PC-9 (cell line): ENCODE data around the gene TTC32. TPM values are rescaled to one million over a fixed set of nuclear protein-coding genes. Genes with fewer than 3 reads are reported as not detected.

ENCODE experiments used
- BruUV-seq: library from RNA; stranded (reverse); fragments of 400-500 nt; replicated peaks from 2 replicates; lab custom pipeline; 2021; lab: Mats Ljungman, UMichigan
- CTCF ChIA-PET: fragments of 300-600 bp; sonication (Branson Sonifier 250); formaldehyde crosslinking; loops from one replicate; lab custom pipeline; 2022; ENCODE audit warnings: antibody characterized with exemption; lab: Charles Lee
- POLR2A ChIA-PET: fragments of 300-600 bp; sonication (Branson Sonifier 250); formaldehyde crosslinking; loops from one replicate; lab custom pipeline; 2022; ENCODE audit warnings: antibody characterized with exemption; ENCODE audit not compliant: unreplicated experiment; lab: Charles Lee
- DNase-seq, 2 experiments: peaks; one replicate each; pipeline versions ENCODE4 v3.0.0 to v3.0.0-alpha.2; 2015 to 2022; ENCODE audit warnings: mixed read lengths in 1 of 2
- H2AFZ ChIP-seq: fragments of 200-600 bp; sonication (generic); 2 replicates; pipeline ENCODE4 v1.8.1; 2017; ENCODE audit warnings: antibody characterized with exemption
- H3F3A ChIP-seq: fragments of 200-600 bp; sonication (generic); 2 replicates; pipeline ENCODE4 v1.8.1; 2017; ENCODE audit warnings: antibody characterized with exemption, mild to moderate bottlenecking, low read depth; ENCODE audit not compliant: insufficient read depth
- H3K27ac ChIP-seq: fragments of 200-600 bp; sonication (generic); 2 replicates; pipeline ENCODE4 v1.6.1; 2016; ENCODE audit warnings: mixed run types
- H3K27me3 ChIP-seq: fragments of 200-600 bp; sonication (generic); 2 replicates; pipeline ENCODE4 v1.6.1; 2016; ENCODE audit warnings: low read depth, mixed run types; ENCODE audit not compliant: insufficient read depth
- H3K36me3 ChIP-seq: fragments of 200-600 bp; sonication (generic); 2 replicates; pipeline ENCODE4 v1.6.1; 2016; ENCODE audit warnings: low read depth, mixed run types
- H3K4me1 ChIP-seq: fragments of 200-600 bp; sonication (generic); replicated peaks from 2 replicates; pipeline ENCODE4 v1.6.1; 2016; ENCODE audit warnings: mixed run types; ENCODE audit not compliant: insufficient read depth
- H3K4me2 ChIP-seq: fragments of 200-600 bp; sonication (generic); 2 replicates; pipeline ENCODE4 v1.6.1; 2017; ENCODE audit warnings: mixed run types
- H3K4me3 ChIP-seq: fragments of 200-600 bp; sonication (generic); 2 replicates; pipeline ENCODE4 v1.6.1; 2016; ENCODE audit warnings: mixed run types
- H3K79me2 ChIP-seq: fragments of 200-600 bp; sonication (generic); 2 replicates; pipeline ENCODE4 v1.6.1; 2017; ENCODE audit warnings: low read depth, mixed run types
- H3K9me2 ChIP-seq: fragments of 200-600 bp; sonication (generic); 2 replicates; pipeline ENCODE4 v1.8.1; 2017; ENCODE audit warnings: mild to moderate bottlenecking; ENCODE audit not compliant: insufficient read depth
- H3K9me3 ChIP-seq: fragments of 200-600 bp; sonication (generic); 2 replicates; pipeline ENCODE4 v1.8.1; 2016; ENCODE audit warnings: low read depth; ENCODE audit not compliant: insufficient read depth
- H4K20me1 ChIP-seq: fragments of 200-600 bp; sonication (generic); 2 replicates; pipeline ENCODE4 v1.8.1; 2017; ENCODE audit not compliant: insufficient read depth
- EZH2 ChIP-seq: fragments of 200-600 bp; sonication (generic); IDR thresholded peaks from 2 replicates; pipeline ENCODE4 v1.8.0; 2017; ENCODE audit warnings: antibody characterized with exemption, low read depth
- intact Hi-C: fragments of 100-400 bp; cut with micrococcal nuclease; formaldehyde crosslinking; loops from one replicate; pipeline ENCODE4 v1.10.0; 2022; ENCODE audit not compliant: unreplicated experiment
- total RNA-seq: library from RNA; stranded (reverse); gene quantifications from 2 replicates; pipeline ENCODE4 v1.2.3, GENCODE V29; 2021
- TF ChIP-seq, protein P1 (sequence below): fragments of 200-600 bp; sonication (generic); conservative IDR thresholded peaks from 2 replicates; pipeline ENCODE4 v1.6.1; 2017; ENCODE audit warnings: mixed run types, antibody characterized with exemption, mild to moderate bottlenecking, moderate library complexity

TTC32 gene
- total RNA-seq, 1 experiment from 2014 or later: 36.2 TPM

DNA sequence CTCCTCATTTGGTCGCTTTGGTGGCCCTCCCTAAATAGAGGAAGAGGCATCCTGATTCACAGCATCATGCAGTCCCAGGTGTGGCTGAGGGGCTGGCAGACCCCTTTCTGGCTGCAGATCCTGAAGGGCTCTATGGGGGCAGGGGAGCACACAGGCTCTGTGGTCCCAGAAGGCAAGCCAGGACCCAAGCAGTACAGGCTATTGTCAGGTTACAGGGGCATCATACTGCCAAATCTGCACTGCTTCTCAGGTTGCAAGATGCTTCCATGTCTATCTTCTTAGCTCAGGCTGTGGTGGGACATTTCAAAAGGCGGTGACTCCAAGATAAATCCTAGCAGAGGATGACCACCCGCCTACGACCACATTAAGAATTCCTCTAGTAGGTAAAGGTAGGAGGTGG is 54.3 kb downstream of the TTC32 start:
- TF ChIP-seq EZH2: no peak
- TF ChIP-seq, protein P1, sequence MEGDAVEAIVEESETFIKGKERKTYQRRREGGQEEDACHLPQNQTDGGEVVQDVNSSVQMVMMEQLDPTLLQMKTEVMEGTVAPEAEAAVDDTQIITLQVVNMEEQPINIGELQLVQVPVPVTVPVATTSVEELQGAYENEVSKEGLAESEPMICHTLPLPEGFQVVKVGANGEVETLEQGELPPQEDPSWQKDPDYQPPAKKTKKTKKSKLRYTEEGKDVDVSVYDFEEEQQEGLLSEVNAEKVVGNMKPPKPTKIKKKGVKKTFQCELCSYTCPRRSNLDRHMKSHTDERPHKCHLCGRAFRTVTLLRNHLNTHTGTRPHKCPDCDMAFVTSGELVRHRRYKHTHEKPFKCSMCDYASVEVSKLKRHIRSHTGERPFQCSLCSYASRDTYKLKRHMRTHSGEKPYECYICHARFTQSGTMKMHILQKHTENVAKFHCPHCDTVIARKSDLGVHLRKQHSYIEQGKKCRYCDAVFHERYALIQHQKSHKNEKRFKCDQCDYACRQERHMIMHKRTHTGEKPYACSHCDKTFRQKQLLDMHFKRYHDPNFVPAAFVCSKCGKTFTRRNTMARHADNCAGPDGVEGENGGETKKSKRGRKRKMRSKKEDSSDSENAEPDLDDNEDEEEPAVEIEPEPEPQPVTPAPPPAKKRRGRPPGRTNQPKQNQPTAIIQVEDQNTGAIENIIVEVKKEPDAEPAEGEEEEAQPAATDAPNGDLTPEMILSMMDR: no peak
- Histone ChIP-seq H3K9me2 (no peaks in the 10 kb centered on the region), H3F3A (no peaks in the 10 kb centered on the region), H2AFZ (no peak overlapping the region), H3K9me3 (no peaks in the 10 kb centered on the region), H3K27ac (no peak overlapping the region), H3K79me2 (no peaks in the 10 kb centered on the region), H3K27me3 (no peaks in the 10 kb centered on the region), H4K20me1 (no peaks in the 10 kb centered on the region), H3K36me3 (no peaks in the 10 kb centered on the region), H3K4me2 (no peak overlapping the region), H3K4me1 (peaks cover 3% of the 10 kb centered on the region; the same call in 1 of the 2 replicates), H3K4me3 (no peak overlapping the region)
- ChIA-PET POLR2A (interaction anchor here (0.6 kb wide), 1 partner anchor 109 kb away, joined by 3 read pairs; no protein-coding TSS in a partner anchor), CTCF (no interaction called here)
- no TSS peak for BruUV-seq
- intact Hi-C loops: no loop called here
- no peak for DNase-seq

Other genes starting within 250 kb of the TTC32 start
- gene WDR35, start 88.1 kb upstream of the TTC32 start, total RNA-seq: 7.4 and 8.2 TPM in 2 replicates
- 1.0 and 1.9 TPM in 2 replicates for gene MATN3, start 110.7 kb upstream of the TTC32 start, total RNA-seq
- gene LAPTM4A, start 149.6 kb upstream of the TTC32 start, total RNA-seq: 96.6 and 125 TPM in 2 replicates